ENCODE measurements around the gene TNFRSF4. TPM values are rescaled to one million over a fixed set of nuclear protein-coding genes. Genes with fewer than 3 reads are reported as not detected.

TNFRSF4 gene
- total and polyA plus RNA-seq, 2 of the 8 experiments (the other 6 are each of a cell fraction or from before 2014, with no cell fraction given): 0.06 TPM; not detected in 1

- Histone ChIP-seq H2BK15ac (ENCODE audit: low read length) (no peak overlapping the region; the same call in 1 of the 2 replicates), H4K91ac (replicated peaks; ENCODE audit: insufficient read length, low read length) (no peak overlapping the region), H3K14ac (ENCODE audit: insufficient read length) (no peak overlapping the region), H3K27ac (ENCODE audit: low read depth, low read length) (no peak overlapping the region), H2BK20ac (ENCODE audit: low read length) (no peak overlapping the region), H3K79me2 (ENCODE audit: control insufficient read depth in 1 of 2, insufficient read depth in 2 of 2, low read length in 2 of 2) (peaks cover 0 to 8% of the 10 kb centered on the region in 2 experiments; a peak in 2 of 4 replicates), H3K36me3 (ENCODE audit: control insufficient read depth in 2 of 4, insufficient read depth in 4 of 4, low read length in 3 of 4) (peaks cover 10 to 38% (median 28%) of the 10 kb centered on the region in 4 experiments), H3K56ac (replicated peaks; ENCODE audit: insufficient read length, low read depth, low read length) (no peak overlapping the region), H4K8ac (ENCODE audit: extremely low read depth, insufficient read depth, low read length) (no peak overlapping the region), H2BK5ac (ENCODE audit: low read depth, low read length) (peak overlapping the region; percentile 90; the same call in 1 of the 2 replicates), H3K4ac (replicated peaks; ENCODE audit: insufficient read length, low read depth, low read length) (peak overlapping the region; percentile 90), H3K27me3 (replicated peaks in 1 of 4; ENCODE audit: control insufficient read depth in 3 of 4, extremely low read depth in 1 of 4, insufficient read depth in 3 of 4, low read length in 3 of 4) (no peaks in the 10 kb centered on the region), H2AFZ (ENCODE audit: low read length) (no peak overlapping the region), H4K20me1 (replicated peaks in 1 of 2; ENCODE audit: control insufficient read depth in 1 of 2, insufficient read depth in 2 of 2, low read length in 2 of 2) (peaks cover 13 to 33% of the 10 kb centered on the region in 2 experiments), H2BK12ac (ENCODE audit: low read depth, low read length) (peak overlapping the region; percentile 95; the same call in 1 of the 2 replicates), H3K18ac (ENCODE audit: extremely low read depth, low read length) (no peak overlapping the region), H3K79me1 (ENCODE audit: low read depth, low read length) (peaks cover 11% of the 10 kb centered on the region), H3K9me3 (ENCODE audit: insufficient read depth in 2 of 2, low read depth in 1 of 2, low read length in 1 of 2) (no peaks in the 10 kb centered on the region), H3K4me2 (ENCODE audit: insufficient read depth in 1 of 2, low read depth in 2 of 2, low read length in 2 of 2) (no peak overlapping the region), H2AK5ac (ENCODE audit: low read depth, low read length) (0 out of 2 replicates have a peak overlapping the region, but pooled peaks have one; percentile 1), H3K4me1 (replicated peaks in 1 of 4; ENCODE audit: control insufficient read depth in 3 of 4, insufficient read depth in 4 of 4, low read length in 3 of 4) (peaks cover 0 to 14% (median 8%) of the 10 kb centered on the region in 4 experiments; a peak in 6 of 7 replicates), H2BK120ac (replicated peaks; ENCODE audit: low read depth, low read length) (no peak overlapping the region), H3K4me3 (ENCODE audit: extremely low read depth in 1 of 4, insufficient read depth in 2 of 4, low read depth in 3 of 4, low read length in 4 of 4) (no peak overlapping the region), H3K23me2 (ENCODE audit: low read depth, low read length) (no peaks in the 10 kb centered on the region), H3K9ac (replicated peaks in 1 of 4; ENCODE audit: extremely low read depth in 1 of 4, low read depth in 3 of 4, low read length in 3 of 4) (no peak overlapping the region), H4K5ac (ENCODE audit: insufficient read length, low read depth, low read length) (no peak overlapping the region), H3K23ac (ENCODE audit: insufficient read length) (no peak overlapping the region)
- FAIRE-seq: no peak
- 94% methylated on average over 22 of the region's 22 CpGs; no CpG with 5 or more reads in 1 of the 2 experiments for WGBS, 2 experiments (ENCODE audit: extremely low coverage in 1 of 2, insufficient coverage in 1 of 2, insufficient read length in 1 of 2, insufficient replicate concordance in 2 of 2, low coverage in 1 of 2, low lambda C conversion rate in 2 of 2, missing lambda C conversion rate in 1 of 2)
- DNase-seq (ENCODE audit: low read depth in 1 of 2, low spot score in 2 of 2): no peak
- ChIA-PET POLR2A (ENCODE audit: partially characterized antibody) (interaction anchor here (1.0 to 1.3 kb wide), 3 partner anchors 9 to 46 kb away, joined by 3 read pairs; no protein-coding TSS in a partner anchor), CTCF (ENCODE audit: partially characterized antibody) (interaction anchor here (0.7 to 1.5 kb wide), 4 partner anchors 11 to 287 kb away, joined by 3 read pairs; no protein-coding TSS in a partner anchor)
- TF ChIP-seq CREB1 (IDR thresholded peaks at IDR 0.05): no peak
- no peak for TF ChIP-seq KDM5A (IDR thresholded peaks at IDR 0.05; ENCODE audit: low read length)
- 0 out of 2 replicates have a peak, but pooled peaks have one; percentile 50 for TF ChIP-seq POLR2AphosphoS5 (IDR thresholded peaks at IDR 0.05; ENCODE audit: low read depth, low read length)
- no peak for TF ChIP-seq ATF2 (IDR thresholded peaks at IDR 0.05; ENCODE audit: low read length)
- no peak for TF ChIP-seq FOSL1 (IDR thresholded peaks at IDR 0.05; ENCODE audit: insufficient read depth, low read depth, low read length)
Observed at GRCh38 chr1:1259119-1259488, 45.2 kb upstream of the TNFRSF4 start.
